Urothelium cell line (cell line): ENCODE measurements around the gene KLF16.
A peak's percentile ranks its signal among the peaks of the same experiment; 100 is the strongest.
"Not testable (repeated sequence)": the region's sequence is repeated elsewhere in the genome, so short reads cannot be mapped to it uniquely, and the experiment has no call there.

Experiments used
- DNase-seq: peaks from one replicate; pipeline ENCODE4 v3.0.0; 2011; ENCODE audit warnings: low spot score, mixed read lengths
- FAIRE-seq: peaks from 2 replicates; lab custom pipeline; 2011; peaks lifted over from hg19 to GRCh38; lab: Jason Lieb, UNC

The KLF16 gene

GRCh38 chr19:1884719-1885334, 21.4 kb upstream of the KLF16 start:
- no peak for DNase-seq

GRCh38 chr19:1884291-1884718, 20.9 kb upstream of the KLF16 start:
- DNase-seq (no peak), FAIRE-seq (no peak)

More at GRCh38 chr19:1884719-1885334, 21.4 kb upstream of the KLF16 start:
- no peak for FAIRE-seq

- FAIRE-seq, result no peak
- no peak for DNase-seq
Observed at GRCh38 chr19:1883784-1884183, 20.4 kb upstream of the KLF16 start.

GRCh38 chr19:1882786-1883692, 19.7 kb upstream of the KLF16 start:
- no peak for FAIRE-seq

GRCh38 chr19:1882089-1882785, 18.9 kb upstream of the KLF16 start:
- no peak for DNase-seq
- no peak for FAIRE-seq

More at GRCh38 chr19:1882786-1883692, 19.7 kb upstream of the KLF16 start:
- DNase-seq, result no peak

- DNase-seq, FAIRE-seq: not testable (repeated sequence)
Observed at GRCh38 chr19:1881393-1882088, 18.2 kb upstream of the KLF16 start.

- no peak for FAIRE-seq
- no peak for DNase-seq
Observed at GRCh38 chr19:1880611-1881392, 17.4 kb upstream of the KLF16 start.

GRCh38 chr19:1879982-1880381, 16.6 kb upstream of the KLF16 start:
- DNase-seq, FAIRE-seq: not testable (repeated sequence)

- DNase-seq, result not testable (repeated sequence)
Observed at GRCh38 chr19:1878583-1878982, 15.2 kb upstream of the KLF16 start.

GRCh38 chr19:1877280-1877660, 13.9 kb upstream of the KLF16 start:
- DNase-seq, FAIRE-seq: not testable (repeated sequence)

More at GRCh38 chr19:1878583-1878982, 15.2 kb upstream of the KLF16 start:
- not testable (repeated sequence) for FAIRE-seq

- not testable (repeated sequence) for FAIRE-seq, DNase-seq
Observed at GRCh38 chr19:1876496-1877279, 13.3 kb upstream of the KLF16 start.

GRCh38 chr19:1875646-1876495, 12.5 kb upstream of the KLF16 start:
- FAIRE-seq, result peak; percentile 95
- DNase-seq, result peak; percentile 83

- FAIRE-seq, result peak; percentile 82
- not testable (repeated sequence) for DNase-seq
Observed at GRCh38 chr19:1875265-1875645, 11.9 kb upstream of the KLF16 start.

GRCh38 chr19:1874554-1875185, 11.3 kb upstream of the KLF16 start:
- no peak for DNase-seq
- no peak for FAIRE-seq

GRCh38 chr19:1873524-1874473, 10.4 kb upstream of the KLF16 start:
- DNase-seq, result no peak
- no peak for FAIRE-seq

- DNase-seq (no peak), FAIRE-seq (no peak)
Observed at GRCh38 chr19:1872807-1873523, 9.6 kb upstream of the KLF16 start.
